Gastroesophageal sphincter (tissue), 3 donors: ENCODE measurements around the gene GIPC2.

Source experiments
- CTCF ChIP-seq, 4 experiments: fragments of 200-600 bp in 2 of 4; fragments of 450-650 bp in 2 of 4; sonication (generic) in 1 of 4; IDR thresholded peaks; one replicate each; pipeline ENCODE4 v1.5.1; 2017 to 2019; ENCODE audit warnings: antibody characterized with exemption in 4 of 4, mild to moderate bottlenecking in 2 of 4, moderate library complexity in 2 of 4
- EP300 ChIP-seq: sonication (generic); formaldehyde crosslinking; IDR thresholded peaks from one replicate; pipeline ENCODE4 v1.6.1; 2017; ENCODE audit warnings: antibody characterized with exemption, mild to moderate bottlenecking
- POLR2A ChIP-seq, 2 donors: fragments of 450-650 bp; IDR thresholded peaks; one replicate each; pipeline ENCODE4 v1.6.1; 2017; ENCODE audit warnings: antibody characterized with exemption in 2 of 2, mild to moderate bottlenecking in 2 of 2, moderate library complexity in 1 of 2

- TF ChIP-seq EP300 = no peak
- no peak for TF ChIP-seq CTCF (IDR thresholded peaks at IDR 0.05)
- no peak for TF ChIP-seq POLR2A (IDR thresholded peaks at IDR 0.05)
Observed at GRCh38 chr1:78051005-78051404, 5.2 kb downstream of the GIPC2 start.
